Measurements from ENCODE around the gene MYCN.
"Not testable (repeated sequence)": the region's sequence is repeated elsewhere in the genome, so short reads cannot be mapped to it uniquely, and the experiment has no call there.

Gene MYCN

GRCh38 chr2:15945909-15946705 is 5.8 kb downstream of the MYCN start:
- no peak for DNase-seq

- DNase-seq = no peak
Observed at GRCh38 chr2:15946983-15947382, 6.6 kb downstream of the MYCN start.

- no peak for DNase-seq
Observed at GRCh38 chr2:15947431-15947830, 7.1 kb downstream of the MYCN start.

GRCh38 chr2:15948704-15948957 is 8.3 kb downstream of the MYCN start:
- DNase-seq = no peak

- DNase-seq = no peak
Observed at GRCh38 chr2:15949126-15949525, 8.8 kb downstream of the MYCN start.

- no peak for DNase-seq
Observed at GRCh38 chr2:15949551-15949950, 9.2 kb downstream of the MYCN start.

- no peak for DNase-seq
Observed at GRCh38 chr2:15950088-15950952, 10.0 kb downstream of the MYCN start.

- DNase-seq = not testable (repeated sequence)
Observed at GRCh38 chr2:15951936-15952335, 11.6 kb downstream of the MYCN start.

- no peak for DNase-seq
Observed at GRCh38 chr2:15952451-15953146, 12.2 kb downstream of the MYCN start.

GRCh38 chr2:15953147-15953630 is 12.8 kb downstream of the MYCN start:
- DNase-seq = no peak

GRCh38 chr2:15953891-15954680 is 13.7 kb downstream of the MYCN start:
- no peak for DNase-seq

- no peak for DNase-seq
Observed at GRCh38 chr2:15954761-15955160, 14.4 kb downstream of the MYCN start.

- no peak for DNase-seq
Observed at GRCh38 chr2:15955232-15955988, 15.1 kb downstream of the MYCN start.

- DNase-seq = no peak
Observed at GRCh38 chr2:15956230-15956629, 15.9 kb downstream of the MYCN start.

- DNase-seq = no peak
Observed at GRCh38 chr2:15956751-15957736, 16.7 kb downstream of the MYCN start.

- no peak for DNase-seq
Observed at GRCh38 chr2:15957881-15958713, 17.7 kb downstream of the MYCN start.

- no peak for DNase-seq
Observed at GRCh38 chr2:15959331-15960153, 19.2 kb downstream of the MYCN start.

- not testable (repeated sequence) for DNase-seq
Observed at GRCh38 chr2:15960154-15960520, 19.8 kb downstream of the MYCN start.

Data from RPMI8226 (cell line).